Neutrophil (primary cell): ENCODE data around the gene SHB.
"Not testable (repeated sequence)": the region's sequence is repeated elsewhere in the genome, so short reads cannot be mapped to it uniquely, and the experiment has no call there.

Experiments used
- H3K27ac ChIP-seq: fragments of 200-600 bp; sonication (generic); 2 replicates; pipeline ENCODE4 v1.5.1; 2016; ENCODE audit warnings: mild to moderate bottlenecking, moderate library complexity
- H3K27me3 ChIP-seq: fragments of 200-600 bp; sonication (generic); 2 replicates; pipeline ENCODE4 v1.6.0; 2016; ENCODE audit warnings: mild to moderate bottlenecking
- H3K36me3 ChIP-seq: fragments of 200-600 bp; sonication (generic); 2 replicates; pipeline ENCODE4 v1.5.1; 2017
- H3K4me1 ChIP-seq, 2 experiments: fragments of 200-600 bp in 1 of 2; sonication (generic) in 1 of 2; 1 replicate in 1 of 2; 2 replicates in 1 of 2; pipeline versions ENCODE4 v1.5.1 to v1.6.1; 2013 to 2016; ENCODE audit warnings: low read depth in 1 of 2, low read length in 1 of 2, mild to moderate bottlenecking in 1 of 2, moderate library complexity in 1 of 2; ENCODE audit not compliant: control insufficient read depth in 1 of 2, insufficient read depth in 1 of 2
- H3K4me3 ChIP-seq, 2 experiments: fragments of 200-600 bp in 1 of 2; sonication (generic) in 1 of 2; 1 replicate in 1 of 2; 2 replicates in 1 of 2; pipeline ENCODE4 v1.5.1; 2013 to 2016; ENCODE audit warnings: low read depth in 1 of 2, low read length in 1 of 2, mild to moderate bottlenecking in 1 of 2, moderate library complexity in 1 of 2
- H3K9me3 ChIP-seq: fragments of 200-600 bp; sonication (generic); 2 replicates; pipeline ENCODE4 v1.5.1; 2016
- TF ChIP-seq, protein P1 (sequence below): fragments of 200-600 bp; sonication (generic); IDR thresholded peaks from 2 replicates; pipeline ENCODE4 v1.5.1; 2016; ENCODE audit warnings: antibody characterized with exemption

Gene SHB

DNA sequence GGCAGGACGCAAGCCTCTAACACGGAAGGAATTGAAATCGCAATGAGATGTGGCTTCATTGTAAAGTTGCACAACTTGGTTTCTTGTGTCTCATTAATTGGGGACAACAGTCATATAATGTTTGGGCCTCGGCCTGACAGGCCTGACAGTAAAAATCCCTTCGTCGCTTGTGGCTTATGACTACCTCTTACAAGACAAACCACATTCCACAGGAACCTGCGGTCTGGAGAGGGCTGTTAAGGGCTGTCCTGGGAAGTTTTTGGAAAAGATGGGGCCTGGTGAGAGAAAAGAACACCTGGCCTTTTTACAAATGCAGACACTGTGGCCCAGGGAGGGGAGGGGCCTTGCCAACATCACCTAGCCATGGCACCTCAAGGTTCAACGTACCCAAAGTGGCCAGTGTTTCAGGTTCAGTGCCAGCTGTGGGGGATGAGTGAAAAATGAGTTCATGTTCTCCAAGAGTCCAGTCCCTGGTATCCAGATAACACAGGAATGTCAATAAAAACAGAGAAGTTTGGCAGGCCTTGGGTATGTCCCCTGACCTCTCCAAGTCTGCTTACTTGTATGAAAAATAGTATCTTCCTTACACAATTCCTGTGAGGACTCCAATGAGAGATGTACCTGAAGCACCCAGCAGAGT, 22.2 kb downstream of the SHB start:
- Histone ChIP-seq H3K27me3 (no peaks in the 10 kb centered on the region), H3K27ac (peak overlapping the region; percentile 84), H3K4me3 (peak overlapping the region; percentile 33 to 42), H3K9me3 (no peaks in the 10 kb centered on the region), H3K4me1 (peaks cover 41 to 47% of the 10 kb centered on the region in 2 experiments), H3K36me3 (no peaks in the 10 kb centered on the region)
- TF ChIP-seq, protein P1, sequence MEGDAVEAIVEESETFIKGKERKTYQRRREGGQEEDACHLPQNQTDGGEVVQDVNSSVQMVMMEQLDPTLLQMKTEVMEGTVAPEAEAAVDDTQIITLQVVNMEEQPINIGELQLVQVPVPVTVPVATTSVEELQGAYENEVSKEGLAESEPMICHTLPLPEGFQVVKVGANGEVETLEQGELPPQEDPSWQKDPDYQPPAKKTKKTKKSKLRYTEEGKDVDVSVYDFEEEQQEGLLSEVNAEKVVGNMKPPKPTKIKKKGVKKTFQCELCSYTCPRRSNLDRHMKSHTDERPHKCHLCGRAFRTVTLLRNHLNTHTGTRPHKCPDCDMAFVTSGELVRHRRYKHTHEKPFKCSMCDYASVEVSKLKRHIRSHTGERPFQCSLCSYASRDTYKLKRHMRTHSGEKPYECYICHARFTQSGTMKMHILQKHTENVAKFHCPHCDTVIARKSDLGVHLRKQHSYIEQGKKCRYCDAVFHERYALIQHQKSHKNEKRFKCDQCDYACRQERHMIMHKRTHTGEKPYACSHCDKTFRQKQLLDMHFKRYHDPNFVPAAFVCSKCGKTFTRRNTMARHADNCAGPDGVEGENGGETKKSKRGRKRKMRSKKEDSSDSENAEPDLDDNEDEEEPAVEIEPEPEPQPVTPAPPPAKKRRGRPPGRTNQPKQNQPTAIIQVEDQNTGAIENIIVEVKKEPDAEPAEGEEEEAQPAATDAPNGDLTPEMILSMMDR, result no peak

DNA sequence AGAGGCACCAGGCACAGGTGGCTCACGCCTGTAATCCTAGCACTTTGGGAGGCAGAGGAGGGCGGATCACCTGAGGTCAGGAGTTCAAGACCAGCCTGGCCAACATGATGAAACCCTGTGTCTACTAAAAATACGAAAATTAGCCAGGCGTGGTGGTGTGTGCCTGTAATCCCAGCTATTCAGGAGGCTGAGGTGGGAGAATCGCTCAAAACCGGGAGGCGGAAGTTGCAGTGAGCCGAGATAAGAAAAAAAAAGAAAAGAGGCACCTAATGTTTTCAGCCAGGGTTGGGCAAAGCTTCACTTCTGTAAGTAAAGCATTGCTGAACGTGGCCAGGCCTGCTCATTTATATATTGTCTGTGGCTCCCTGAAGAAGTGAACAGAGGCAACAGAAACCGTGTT, 23.1 kb downstream of the SHB start:
- H3K36me3 ChIP-seq, H3K27me3 ChIP-seq, H3K9me3 ChIP-seq: not testable (repeated sequence)
- H3K4me3 ChIP-seq, result peak overlapping the region; percentile 21 to 33
- H3K4me1 ChIP-seq, result peaks cover 50 to 55% of the 10 kb centered on the region in 2 experiments
- H3K27ac ChIP-seq, result peak overlapping the region; percentile 84

DNA sequence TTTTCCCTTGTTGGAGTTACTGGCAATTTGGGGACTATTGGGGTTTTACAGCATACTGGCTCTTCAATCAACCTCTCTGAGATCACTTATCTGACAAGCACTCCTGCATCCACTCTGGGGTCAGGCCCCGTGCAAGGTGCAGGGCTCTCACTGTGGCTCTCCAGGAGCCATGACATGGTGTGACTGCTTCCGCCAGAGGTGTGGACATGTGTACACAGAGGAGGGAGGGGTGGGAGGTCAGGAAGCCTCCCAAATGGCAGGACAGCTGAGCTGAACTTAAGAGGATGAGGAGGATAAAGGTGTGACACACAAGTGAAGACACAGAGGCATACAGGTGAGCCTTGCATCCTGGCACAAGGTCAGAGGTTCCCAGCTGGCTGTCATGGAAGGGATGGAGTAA, 24.3 kb downstream of the SHB start:
- TF ChIP-seq, protein P1, result no peak
- Histone ChIP-seq H3K4me1 (peaks cover 60 to 67% of the 10 kb centered on the region in 2 experiments), H3K27ac (no peak overlapping the region), H3K9me3 (no peaks in the 10 kb centered on the region), H3K4me3 (no peak overlapping the region), H3K27me3 (no peaks in the 10 kb centered on the region), H3K36me3 (no peaks in the 10 kb centered on the region)

DNA sequence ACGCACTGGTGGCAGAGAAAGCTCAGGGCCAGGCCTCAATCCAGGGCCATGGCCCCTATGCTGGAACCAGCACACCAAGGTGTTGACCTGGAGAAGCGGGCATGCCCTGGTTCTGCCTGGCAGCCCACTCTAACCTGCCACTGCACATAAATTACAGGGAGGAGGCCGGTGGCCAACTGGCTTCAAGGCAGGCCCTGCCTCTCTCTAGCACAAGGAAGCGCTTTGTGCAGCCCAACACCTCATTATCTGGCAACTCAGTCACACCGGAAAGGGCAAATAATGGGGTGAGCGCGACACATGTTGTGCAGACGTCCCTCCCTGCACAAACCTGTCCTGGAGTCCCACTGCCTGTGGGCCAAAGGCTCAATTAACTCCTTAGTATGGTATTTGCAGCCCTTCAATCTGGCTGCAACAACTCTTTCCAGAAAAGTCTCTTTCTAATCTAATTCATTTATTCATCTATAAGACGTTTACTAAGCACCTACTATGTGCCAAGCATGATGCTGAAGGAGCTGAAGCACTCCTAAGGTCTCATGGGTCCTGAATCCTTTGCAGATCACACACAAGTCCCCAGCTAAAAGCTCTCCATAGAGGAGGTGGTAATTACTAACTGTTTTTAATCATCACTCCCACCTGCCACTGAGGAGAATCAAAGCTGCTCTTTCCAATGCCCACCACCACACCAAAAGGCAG, 24.9 kb downstream of the SHB start:
- no peak overlapping the region for H3K27ac ChIP-seq
- H3K4me3 ChIP-seq, result no peak overlapping the region
- H3K9me3 ChIP-seq, result no peaks in the 10 kb centered on the region
- H3K27me3 ChIP-seq, result no peaks in the 10 kb centered on the region
- H3K4me1 ChIP-seq, result peaks cover 66 to 72% of the 10 kb centered on the region in 2 experiments
- no peaks in the 10 kb centered on the region for H3K36me3 ChIP-seq
- TF ChIP-seq, protein P1, result no peak

DNA sequence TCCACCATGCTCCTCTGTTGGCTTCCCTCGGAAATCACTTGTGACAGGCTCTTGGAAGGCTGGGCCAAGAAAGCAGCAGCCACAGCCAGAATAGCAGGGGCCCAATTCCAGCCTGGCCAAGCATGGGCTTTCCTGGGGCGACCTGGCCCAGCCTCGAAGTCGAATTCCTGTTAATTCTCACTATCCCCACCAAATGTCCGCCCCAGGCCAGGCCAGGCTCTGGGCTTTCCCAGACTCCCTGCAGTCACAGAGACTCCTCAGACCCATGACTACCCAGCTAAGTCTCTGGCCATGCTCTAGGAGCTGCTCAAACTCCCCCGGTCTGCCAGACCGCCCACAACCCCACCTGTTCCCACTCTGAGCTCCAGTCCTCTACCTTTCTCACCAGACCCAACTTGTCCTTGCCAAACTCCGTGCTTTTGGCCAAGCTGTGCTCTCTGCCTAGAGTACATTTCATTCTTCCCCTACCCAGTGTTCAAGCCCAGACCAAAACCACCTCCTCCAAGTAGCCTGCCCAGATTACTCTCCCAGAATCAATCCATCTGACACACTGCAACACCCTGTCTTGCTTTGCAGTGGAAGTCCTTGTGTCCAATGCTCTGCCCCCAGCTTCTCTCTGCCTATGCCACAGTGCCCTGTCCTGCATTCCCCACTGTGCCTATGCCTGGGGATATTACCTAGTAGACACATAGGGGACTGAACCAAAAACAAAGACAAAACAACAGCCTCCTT, 26.2 kb downstream of the SHB start:
- Histone ChIP-seq H3K4me1 (peaks cover 67 to 71% of the 10 kb centered on the region in 2 experiments), H3K36me3 (no peaks in the 10 kb centered on the region), H3K27ac (no peak overlapping the region), H3K27me3 (no peaks in the 10 kb centered on the region), H3K4me3 (no peak overlapping the region), H3K9me3 (no peaks in the 10 kb centered on the region)
- TF ChIP-seq, protein P1, result no peak
